Ishikawa (cell line): ENCODE data around the gene TRPV5.

ENCODE experiments used
- EP300 ChIP-seq: IDR thresholded peaks from 2 replicates; pipeline ENCODE4 v1.6.1; 2012; ENCODE audit warnings: borderline replicate concordance
- TF ChIP-seq, protein P1 (sequence below): IDR thresholded peaks from 2 replicates; pipeline ENCODE4 v1.6.1; 2012; ENCODE audit warnings: low read depth, mild to moderate bottlenecking

DNA sequence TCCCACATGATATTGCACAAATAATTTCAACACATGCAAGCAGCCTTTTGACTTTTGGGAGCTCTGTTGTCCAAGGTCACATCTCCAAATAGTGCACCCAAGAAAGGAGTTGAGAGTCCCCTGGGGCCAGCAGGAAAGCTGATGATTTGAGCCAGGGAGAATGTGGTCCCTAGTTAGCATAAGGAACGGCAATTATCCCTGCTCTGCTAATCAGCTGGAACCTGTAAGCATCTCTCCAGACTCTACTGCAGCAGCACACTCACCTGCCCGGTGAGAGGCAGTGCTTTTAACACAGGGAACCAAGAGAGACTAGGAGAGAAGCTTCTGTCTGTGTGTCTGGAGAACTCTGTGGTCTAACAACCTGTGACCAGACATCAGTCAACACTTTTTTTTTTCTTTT lies 17.0 kb downstream of the TRPV5 start:
- TF ChIP-seq, protein P1, sequence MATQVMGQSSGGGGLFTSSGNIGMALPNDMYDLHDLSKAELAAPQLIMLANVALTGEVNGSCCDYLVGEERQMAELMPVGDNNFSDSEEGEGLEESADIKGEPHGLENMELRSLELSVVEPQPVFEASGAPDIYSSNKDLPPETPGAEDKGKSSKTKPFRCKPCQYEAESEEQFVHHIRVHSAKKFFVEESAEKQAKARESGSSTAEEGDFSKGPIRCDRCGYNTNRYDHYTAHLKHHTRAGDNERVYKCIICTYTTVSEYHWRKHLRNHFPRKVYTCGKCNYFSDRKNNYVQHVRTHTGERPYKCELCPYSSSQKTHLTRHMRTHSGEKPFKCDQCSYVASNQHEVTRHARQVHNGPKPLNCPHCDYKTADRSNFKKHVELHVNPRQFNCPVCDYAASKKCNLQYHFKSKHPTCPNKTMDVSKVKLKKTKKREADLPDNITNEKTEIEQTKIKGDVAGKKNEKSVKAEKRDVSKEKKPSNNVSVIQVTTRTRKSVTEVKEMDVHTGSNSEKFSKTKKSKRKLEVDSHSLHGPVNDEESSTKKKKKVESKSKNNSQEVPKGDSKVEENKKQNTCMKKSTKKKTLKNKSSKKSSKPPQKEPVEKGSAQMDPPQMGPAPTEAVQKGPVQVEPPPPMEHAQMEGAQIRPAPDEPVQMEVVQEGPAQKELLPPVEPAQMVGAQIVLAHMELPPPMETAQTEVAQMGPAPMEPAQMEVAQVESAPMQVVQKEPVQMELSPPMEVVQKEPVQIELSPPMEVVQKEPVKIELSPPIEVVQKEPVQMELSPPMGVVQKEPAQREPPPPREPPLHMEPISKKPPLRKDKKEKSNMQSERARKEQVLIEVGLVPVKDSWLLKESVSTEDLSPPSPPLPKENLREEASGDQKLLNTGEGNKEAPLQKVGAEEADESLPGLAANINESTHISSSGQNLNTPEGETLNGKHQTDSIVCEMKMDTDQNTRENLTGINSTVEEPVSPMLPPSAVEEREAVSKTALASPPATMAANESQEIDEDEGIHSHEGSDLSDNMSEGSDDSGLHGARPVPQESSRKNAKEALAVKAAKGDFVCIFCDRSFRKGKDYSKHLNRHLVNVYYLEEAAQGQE, result no peak
- no peak for TF ChIP-seq EP300
